K562 (cell line): ENCODE results near the gene OXLD1. TPM values are rescaled to one million over a fixed set of nuclear protein-coding genes. Genes with fewer than 3 reads are reported as not detected.
A peak's percentile ranks its signal among the peaks of the same experiment; 100 is the strongest.

Experiments used
- ATAC-seq: fragments of 200-7000 bp; cut with Tn5 transposase; 3 replicates; pipeline ENCODE4 v1.9.1; 2020; ENCODE audit warnings: moderate library complexity
- BruUV-seq: library from RNA; stranded (reverse); fragments of 400-500 nt; replicated peaks from 2 replicates; lab custom pipeline; 2021; lab: Mats Ljungman, UMichigan
- CTCF ChIA-PET: fragments of 300-600 bp; formaldehyde crosslinking; extraction: SDS; loops from one replicate; lab custom pipeline; 2021; ENCODE audit warnings: low intra/inter-chr PET ratio; lab: Yijun Ruan, JAX
- POLR2A ChIA-PET: fragments of 300-600, 350-650 bp; sonication (Branson Sonifier 250); formaldehyde crosslinking; extraction: SDS; loops from one replicate; lab custom pipeline; 2021; ENCODE audit warnings: antibody characterized with exemption, inconsistent platforms; lab: Yijun Ruan, JAX
- DNase-seq, 4 experiments: peaks; one replicate each; pipeline versions ENCODE4 v3.0.0 to v3.0.0-alpha.2; 2011 to 2018; ENCODE audit warnings: low spot score in 3 of 4, mixed read lengths in 3 of 4; ENCODE audit errors: extremely low read depth in 1 of 4
- FAIRE-seq: peaks from 2 replicates; lab custom pipeline; 2011; peaks lifted over from hg19 to GRCh38; lab: Jason Lieb, UNC
- H2AFZ ChIP-seq: 2 replicates; pipeline ENCODE4 v1.6.0; 2011; ENCODE audit warnings: low read depth, low read length, control low read depth, inconsistent platforms
- H3K27ac ChIP-seq: fragments of 200-600 bp; 3 replicates; pipeline ENCODE4 v1.8.0; 2011; ENCODE audit warnings: low read depth, mild to moderate bottlenecking, control low read depth, inconsistent platforms, low read length, moderate library complexity, mixed read lengths; ENCODE audit errors: extremely low read depth
- H3K27me3 ChIP-seq, 2 experiments: fragments of 300-600 bp in 1 of 2; 2 replicates in 1 of 2; 3 replicates in 1 of 2; pipeline versions ENCODE4 v1.6.0 to v1.8.0; 2011; ENCODE audit warnings: inconsistent platforms in 2 of 2, low read length in 2 of 2, mild to moderate bottlenecking in 1 of 2, mixed read lengths in 1 of 2, moderate library complexity in 1 of 2; ENCODE audit not compliant: control insufficient read depth in 2 of 2, insufficient read depth in 2 of 2
- H3K36me3 ChIP-seq: fragments of 300-600 bp; 3 replicates; pipeline ENCODE4 v1.8.0; 2011; ENCODE audit warnings: mild to moderate bottlenecking, low read length, inconsistent platforms; ENCODE audit not compliant: control insufficient read depth, insufficient read depth
- H3K4me1 ChIP-seq, 2 experiments: fragments of 200-600 bp in 1 of 2; replicated peaks in 1 of 2; 2 replicates in 1 of 2; 3 replicates in 1 of 2; pipeline versions ENCODE4 v1.5.1 to v1.8.0; 2011; ENCODE audit warnings: inconsistent platforms in 2 of 2, low read length in 2 of 2, mild to moderate bottlenecking in 1 of 2, mixed read lengths in 1 of 2, moderate library complexity in 1 of 2; ENCODE audit not compliant: control insufficient read depth in 2 of 2, insufficient read depth in 2 of 2
- H3K4me2 ChIP-seq: 2 replicates; pipeline ENCODE4 v1.6.1; 2011; ENCODE audit warnings: low read length, control low read depth, inconsistent platforms, mixed read lengths; ENCODE audit not compliant: insufficient read depth
- H3K4me3 ChIP-seq: fragments of 200-600 bp; sonication (generic), shearing (Covaris generic); 2 replicates; pipeline ENCODE4 v1.5.1; 2016; ENCODE audit warnings: control low read depth, inconsistent platforms
- H3K79me2 ChIP-seq: fragments of 200-600 bp; 3 replicates; pipeline ENCODE4 v1.8.0; 2011; ENCODE audit warnings: low read length, inconsistent platforms; ENCODE audit not compliant: control insufficient read depth, insufficient read depth
- H3K9ac ChIP-seq, 2 experiments: 2 replicates each; pipeline versions ENCODE4 v1.6.0 to v1.6.1; 2011; ENCODE audit warnings: low read depth in 2 of 2, low read length in 2 of 2, control low read depth in 1 of 2, inconsistent platforms in 1 of 2, mild to moderate bottlenecking in 1 of 2, mixed read lengths in 1 of 2; ENCODE audit not compliant: insufficient read depth in 1 of 2
- H3K9me1 ChIP-seq: one replicate; pipeline ENCODE4 v1.6.0; 2011; ENCODE audit warnings: inconsistent platforms, mild to moderate bottlenecking, low read length, moderate library complexity; ENCODE audit not compliant: control insufficient read depth, insufficient read depth
- H3K9me3 ChIP-seq: replicated peaks from 2 replicates; pipeline ENCODE4 v1.5.1; 2011; ENCODE audit warnings: low read depth, low read length, inconsistent platforms; ENCODE audit not compliant: control insufficient read depth, insufficient read depth
- H4K20me1 ChIP-seq: replicated peaks from 2 replicates; pipeline ENCODE4 v1.6.1; 2011; ENCODE audit warnings: low read length, inconsistent platforms, mixed read lengths; ENCODE audit not compliant: control insufficient read depth, insufficient read depth
- EWSR1 ChIP-seq: fragments of 450-650 bp; IDR thresholded peaks from 2 replicates; pipeline ENCODE4 v1.6.1; 2018; ENCODE audit warnings: borderline replicate concordance, mild to moderate bottlenecking, low read depth, moderate library complexity; ENCODE audit not compliant: partially characterized antibody
- HDAC3 ChIP-seq: fragments of 450-650 bp; IDR thresholded peaks from 2 replicates; pipeline ENCODE4 v1.6.1; 2018; ENCODE audit warnings: borderline replicate concordance, mild to moderate bottlenecking, moderate library complexity; ENCODE audit not compliant: partially characterized antibody
- IFI16 ChIP-seq: fragments of 250-450 bp; sonication (Bioruptor Pico); IDR thresholded peaks from 2 replicates; pipeline ENCODE4 v2.1.2; 2022; ENCODE audit warnings: mild to moderate bottlenecking, inconsistent platforms
- NEUROD1 ChIP-seq: fragments of 150-350 bp; IDR thresholded peaks from 2 replicates; pipeline ENCODE4 v1.6.1; 2014; ENCODE audit warnings: borderline replicate concordance, low read length, low read depth; ENCODE audit not compliant: partially characterized antibody
- NR1H2 ChIP-seq: sonication (generic); formaldehyde crosslinking; IDR thresholded peaks from 2 replicates; pipeline ENCODE4 v1.4.0; 2020; ENCODE audit warnings: mild to moderate bottlenecking, missing genetic modification reagents
- SMAD1 ChIP-seq: fragments of 150-350 bp; IDR thresholded peaks from 2 replicates; pipeline ENCODE4 v1.6.1; 2014; ENCODE audit warnings: low read length, low read depth; ENCODE audit not compliant: partially characterized antibody
- SMAD2 ChIP-seq: fragments of 150-350 bp; IDR thresholded peaks from 2 replicates; pipeline ENCODE4 v1.6.1; 2014; ENCODE audit warnings: low read depth, mild to moderate bottlenecking, low read length
- SMARCB1 ChIP-seq: IDR thresholded peaks from 2 replicates; pipeline ENCODE4 v1.6.1; 2011; ENCODE audit warnings: improper control_type of control experiment, low read depth; ENCODE audit not compliant: insufficient read length
- TAF1 ChIP-seq: IDR thresholded peaks from 2 replicates; pipeline ENCODE4 v1.6.1; 2011; ENCODE audit warnings: mild to moderate bottlenecking, low read length, moderate library complexity; ENCODE audit not compliant: insufficient read depth, control insufficient read depth, severe bottlenecking; ENCODE audit errors: extremely low read depth
- ZBTB7A ChIP-seq: IDR thresholded peaks from 2 replicates; pipeline ENCODE4 v1.6.1; 2011; ENCODE audit warnings: low read depth, mild to moderate bottlenecking, low read length, moderate library complexity, borderline replicate concordance; ENCODE audit not compliant: control insufficient read depth
- ZNF384 ChIP-seq: IDR thresholded peaks from 2 replicates; pipeline ENCODE4 v1.6.1; 2012; ENCODE audit warnings: low read depth, low read length, improper control_type of control experiment
- ZNF445 ChIP-seq: fragments of 250-450 bp; sonication (Bioruptor Pico); IDR thresholded peaks from 2 replicates; pipeline ENCODE4 v1.4.0; 2020; ENCODE audit warnings: low read depth, mild to moderate bottlenecking, moderate library complexity
- ZNF830 ChIP-seq: fragments of 250-450 bp; sonication (Bioruptor Pico); IDR thresholded peaks from 2 replicates; pipeline ENCODE4 v1.5.0; 2021; ENCODE audit warnings: mild to moderate bottlenecking
- whole genome bisulfite sequencing: fragments of 100-300 bp; shearing (Covaris generic); methylation state at CpG from one replicate; pipeline ENCODE4 v1.1.6; 2016; ENCODE audit warnings: low coverage, mixed read lengths; ENCODE audit not compliant: insufficient coverage; ENCODE audit errors: missing lambda C conversion rate; 5-methylcytosine and 5-hydroxymethylcytosine counted together
- in situ Hi-C: fragments of 300-500 bp; cut with MboI; formaldehyde crosslinking; loops from 4 replicates; pipeline ENCODE4 v1.15.0; 2018; ENCODE audit warnings: inconsistent platforms, mixed read lengths
- intact Hi-C: fragments of 100-400 bp; cut with micrococcal nuclease; formaldehyde crosslinking; loops from 2 replicates; pipeline ENCODE4 v1.14.2; 2022
- polyA plus RNA-seq, 8 experiments: library from polyadenylated mRNA; depleted of rRNA in 4 of 8; stranded (reverse) in 5 of 8; unstranded in 3 of 8; fragments of >200 nt; fragmentation: Nextera tagmentation in 2 of 8; fragmentation: Illumina TruSeq in 1 of 8; extraction: Ambion mirVana in 2 of 8; extraction: Trizol in 1 of 8; gene quantifications; 2 replicates each; pipeline versions ENCODE4 v1.2.1 to v1.2.3, GENCODE V29; 2011 to 2014; ENCODE audit warnings: inconsistent platforms in 1 of 8, missing spikeins in 1 of 8
- total RNA-seq, 7 experiments: library from RNA; depleted of rRNA in 6 of 7; stranded (reverse); fragments of >200 nt in 6 of 7; fragmentation: Illumina TruSeq in 2 of 7; extraction: Trizol in 2 of 7; gene quantifications; 2 replicates each; pipeline versions ENCODE4 v1.2.1 to v1.2.3, GENCODE V29; 2011 to 2021; ENCODE audit warnings: low replicate concordance in 1 of 7
- TF ChIP-seq, protein P1 (sequence below), 2 experiments: fragments of 150-350 bp in 1 of 2; IDR thresholded peaks; 2 replicates each; pipeline ENCODE4 v1.6.1; 2012 to 2016; ENCODE audit warnings: low read depth in 2 of 2, low read length in 2 of 2, mild to moderate bottlenecking in 1 of 2, moderate library complexity in 1 of 2

Gene OXLD1
- total and polyA plus RNA-seq, 9 of the 15 experiments (the other 6 are each of a cell fraction or from before 2014, with no cell fraction given) = 4.4 to 115 (median 29.3) TPM

DNA sequence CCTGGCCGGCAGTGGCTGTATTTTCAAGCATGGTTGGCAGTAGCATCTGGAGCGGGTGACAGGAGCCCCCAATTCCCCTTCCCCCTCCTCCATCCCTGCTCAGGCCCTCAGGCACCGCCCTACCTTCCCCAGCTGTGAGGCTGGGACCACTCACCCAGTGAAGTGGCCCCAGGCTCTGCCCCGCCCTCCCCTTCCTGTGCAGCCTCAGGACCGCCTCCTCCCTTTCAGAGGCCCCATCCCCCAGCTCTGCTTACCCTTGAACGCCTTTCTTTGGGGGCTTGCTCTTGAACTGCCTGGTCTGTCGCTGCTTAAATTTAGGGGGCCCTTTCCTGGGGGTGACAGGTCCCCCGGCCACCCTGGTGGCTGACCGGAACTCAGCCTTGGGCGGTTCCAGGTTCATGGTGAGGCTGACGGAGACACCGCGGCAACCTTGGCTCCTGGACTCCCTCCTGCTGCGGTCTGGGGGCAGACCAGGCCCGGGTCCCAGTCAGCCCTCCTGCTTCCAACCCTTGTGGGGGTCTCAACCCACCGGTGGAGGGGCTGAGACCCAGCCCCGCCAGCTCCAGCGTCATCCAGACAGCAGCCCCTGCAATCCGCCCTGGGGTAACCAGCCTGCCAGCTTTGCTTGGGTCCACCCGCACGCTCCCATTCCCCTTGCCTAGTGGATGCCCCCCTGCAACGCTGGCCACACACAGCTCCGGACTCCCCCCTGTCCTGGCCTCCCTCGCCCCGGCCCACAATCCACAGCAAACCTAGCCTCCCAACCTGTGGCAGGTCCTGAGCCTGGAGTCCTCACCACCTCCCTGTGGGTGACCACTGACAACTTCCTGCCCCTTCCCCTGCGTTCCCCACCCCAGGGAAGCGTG is 13.3 kb downstream of the OXLD1 start:
- H3K27ac ChIP-seq = no peak overlapping the region
- intact Hi-C loops (no loop called here), in situ Hi-C loops (no loop called here)
- H2AFZ ChIP-seq = no peak overlapping the region
- H3K9me1 ChIP-seq = no peaks in the 10 kb centered on the region
- no peak overlapping the region for H3K4me3 ChIP-seq
- ChIA-PET POLR2A (interaction anchor here (1.2 kb wide), 2 partner anchors 10 to 189 kb away, joined by 3 to 4 read pairs; no protein-coding TSS in a partner anchor), CTCF (no interaction called here)
- H3K27me3 ChIP-seq = no peaks in the 10 kb centered on the region
- no peaks in the 10 kb centered on the region for H3K36me3 ChIP-seq
- H3K4me2 ChIP-seq = no peak overlapping the region
- H3K79me2 ChIP-seq = no peaks in the 10 kb centered on the region
- FAIRE-seq (no peak), DNase-seq (peak in 2 of 4 experiments; percentile 45 to 56), ATAC-seq (peak; percentile 63)
- H3K9ac ChIP-seq = peak overlapping the region in 1 of 2 experiments; percentile 65; a peak in 1 of 4 replicates
- peaks cover 6% of the 10 kb centered on the region for H3K9me3 ChIP-seq
- H4K20me1 ChIP-seq = no peaks in the 10 kb centered on the region
- TF ChIP-seq SMAD2 (no peak), ZNF445 (CRISPR knock-in tag) (no peak), ZNF830 (CRISPR knock-in tag) (no peak), SMARCB1 (no peak), TAF1 (no peak), ZBTB7A (no peak), IFI16 (CRISPR knock-in tag) (no peak), HDAC3 (no peak), ZNF384 (no peak), EWSR1 (no peak), SMAD1 (no peak), NEUROD1 (no peak), NR1H2 (CRISPR knock-in tag) (no peak)
- TF ChIP-seq, protein P1, sequence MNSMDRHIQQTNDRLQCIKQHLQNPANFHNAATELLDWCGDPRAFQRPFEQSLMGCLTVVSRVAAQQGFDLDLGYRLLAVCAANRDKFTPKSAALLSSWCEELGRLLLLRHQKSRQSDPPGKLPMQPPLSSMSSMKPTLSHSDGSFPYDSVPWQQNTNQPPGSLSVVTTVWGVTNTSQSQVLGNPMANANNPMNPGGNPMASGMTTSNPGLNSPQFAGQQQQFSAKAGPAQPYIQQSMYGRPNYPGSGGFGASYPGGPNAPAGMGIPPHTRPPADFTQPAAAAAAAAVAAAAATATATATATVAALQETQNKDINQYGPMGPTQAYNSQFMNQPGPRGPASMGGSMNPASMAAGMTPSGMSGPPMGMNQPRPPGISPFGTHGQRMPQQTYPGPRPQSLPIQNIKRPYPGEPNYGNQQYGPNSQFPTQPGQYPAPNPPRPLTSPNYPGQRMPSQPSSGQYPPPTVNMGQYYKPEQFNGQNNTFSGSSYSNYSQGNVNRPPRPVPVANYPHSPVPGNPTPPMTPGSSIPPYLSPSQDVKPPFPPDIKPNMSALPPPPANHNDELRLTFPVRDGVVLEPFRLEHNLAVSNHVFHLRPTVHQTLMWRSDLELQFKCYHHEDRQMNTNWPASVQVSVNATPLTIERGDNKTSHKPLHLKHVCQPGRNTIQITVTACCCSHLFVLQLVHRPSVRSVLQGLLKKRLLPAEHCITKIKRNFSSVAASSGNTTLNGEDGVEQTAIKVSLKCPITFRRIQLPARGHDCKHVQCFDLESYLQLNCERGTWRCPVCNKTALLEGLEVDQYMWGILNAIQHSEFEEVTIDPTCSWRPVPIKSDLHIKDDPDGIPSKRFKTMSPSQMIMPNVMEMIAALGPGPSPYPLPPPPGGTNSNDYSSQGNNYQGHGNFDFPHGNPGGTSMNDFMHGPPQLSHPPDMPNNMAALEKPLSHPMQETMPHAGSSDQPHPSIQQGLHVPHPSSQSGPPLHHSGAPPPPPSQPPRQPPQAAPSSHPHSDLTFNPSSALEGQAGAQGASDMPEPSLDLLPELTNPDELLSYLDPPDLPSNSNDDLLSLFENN (IDR thresholded peaks at IDR 0.05; ENCODE audit: low read depth in 2 of 2, low read length in 2 of 2) = no peak
- H3K4me1 ChIP-seq = peaks cover 0 to 53% of the 10 kb centered on the region in 2 experiments; a peak in 2 of 5 replicates
- 65% methylated on average over 18 of the region's 27 CpGs for WGBS
- no TSS peak for BruUV-seq
